Fibroblast of the aortic adventitia (primary cell): ENCODE measurements around the gene SLC17A4. TPM values are rescaled to one million over a fixed set of nuclear protein-coding genes. Genes with fewer than 3 reads are reported as not detected.
A peak's percentile ranks its signal among the peaks of the same experiment; 100 is the strongest.

Experiments
- DNase-seq: peaks from one replicate; pipeline ENCODE4 v3.0.0-alpha.2; 2010; ENCODE audit warnings: low read depth
- H3K4me3 ChIP-seq: 2 replicates; pipeline ENCODE4 v1.5.1; 2011; ENCODE audit warnings: low read depth, mild to moderate bottlenecking, control low read depth, low read length, moderate library complexity
- total RNA-seq: library from RNA; depleted of rRNA; stranded (reverse); fragments of >200 nt; gene quantifications from 2 replicates; pipeline ENCODE4 v1.2.3, GENCODE V29; 2012; ENCODE audit warnings: low replicate concordance
- TF ChIP-seq, protein P1 (sequence below): IDR thresholded peaks from 2 replicates; pipeline ENCODE4 v1.5.1; 2011; ENCODE audit warnings: mild to moderate bottlenecking, low read length, control low read depth, inconsistent platforms; ENCODE audit not compliant: insufficient read depth

Gene SLC17A4
- total RNA-seq, 1 donor: not detected

DNA sequence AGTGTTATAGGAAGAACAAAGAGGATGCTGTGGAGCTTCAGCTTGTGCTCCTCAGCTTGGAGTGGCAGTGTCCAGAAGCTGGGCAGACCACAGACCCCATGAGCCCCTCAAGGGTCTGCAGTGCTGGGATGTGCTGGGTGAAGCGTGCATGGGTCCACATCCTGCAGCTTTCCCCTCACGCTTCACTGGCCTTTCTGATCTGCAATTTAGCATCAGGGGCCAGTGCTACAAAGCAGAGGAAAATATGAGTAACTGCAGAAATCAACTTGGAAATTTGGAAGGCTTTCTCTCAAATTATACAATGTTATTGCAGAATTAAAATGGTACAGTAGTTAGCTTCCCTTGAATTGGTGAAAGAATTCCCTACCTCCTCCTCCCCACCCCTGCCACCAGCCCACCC lies 10.1 kb downstream of the SLC17A4 start:
- DNase-seq: no peak
- H3K4me3 ChIP-seq: no peak overlapping the region
- TF ChIP-seq, protein P1, sequence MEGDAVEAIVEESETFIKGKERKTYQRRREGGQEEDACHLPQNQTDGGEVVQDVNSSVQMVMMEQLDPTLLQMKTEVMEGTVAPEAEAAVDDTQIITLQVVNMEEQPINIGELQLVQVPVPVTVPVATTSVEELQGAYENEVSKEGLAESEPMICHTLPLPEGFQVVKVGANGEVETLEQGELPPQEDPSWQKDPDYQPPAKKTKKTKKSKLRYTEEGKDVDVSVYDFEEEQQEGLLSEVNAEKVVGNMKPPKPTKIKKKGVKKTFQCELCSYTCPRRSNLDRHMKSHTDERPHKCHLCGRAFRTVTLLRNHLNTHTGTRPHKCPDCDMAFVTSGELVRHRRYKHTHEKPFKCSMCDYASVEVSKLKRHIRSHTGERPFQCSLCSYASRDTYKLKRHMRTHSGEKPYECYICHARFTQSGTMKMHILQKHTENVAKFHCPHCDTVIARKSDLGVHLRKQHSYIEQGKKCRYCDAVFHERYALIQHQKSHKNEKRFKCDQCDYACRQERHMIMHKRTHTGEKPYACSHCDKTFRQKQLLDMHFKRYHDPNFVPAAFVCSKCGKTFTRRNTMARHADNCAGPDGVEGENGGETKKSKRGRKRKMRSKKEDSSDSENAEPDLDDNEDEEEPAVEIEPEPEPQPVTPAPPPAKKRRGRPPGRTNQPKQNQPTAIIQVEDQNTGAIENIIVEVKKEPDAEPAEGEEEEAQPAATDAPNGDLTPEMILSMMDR: no peak

DNA sequence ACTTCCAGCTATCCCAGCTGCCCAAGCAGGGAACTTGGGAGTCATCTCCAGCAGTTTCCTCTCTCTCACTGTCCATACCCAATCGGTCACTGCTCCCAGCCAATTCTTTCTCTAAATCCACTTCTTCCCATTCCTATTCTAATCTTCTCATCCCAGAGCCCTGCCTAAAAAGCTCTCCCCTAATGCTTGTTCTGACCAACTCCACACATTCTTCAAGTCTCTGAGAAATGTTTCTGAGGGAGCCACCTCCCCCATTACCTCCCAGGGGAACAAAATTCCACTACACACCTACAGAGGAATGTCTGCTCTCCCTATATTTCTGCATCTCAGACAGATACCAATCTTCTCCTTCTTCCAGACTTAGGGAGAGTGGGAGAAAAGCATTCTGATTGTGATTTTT lies 14.0 kb downstream of the SLC17A4 start:
- no peak overlapping the region for H3K4me3 ChIP-seq
- TF ChIP-seq, protein P1: no peak
- DNase-seq: no peak

DNA sequence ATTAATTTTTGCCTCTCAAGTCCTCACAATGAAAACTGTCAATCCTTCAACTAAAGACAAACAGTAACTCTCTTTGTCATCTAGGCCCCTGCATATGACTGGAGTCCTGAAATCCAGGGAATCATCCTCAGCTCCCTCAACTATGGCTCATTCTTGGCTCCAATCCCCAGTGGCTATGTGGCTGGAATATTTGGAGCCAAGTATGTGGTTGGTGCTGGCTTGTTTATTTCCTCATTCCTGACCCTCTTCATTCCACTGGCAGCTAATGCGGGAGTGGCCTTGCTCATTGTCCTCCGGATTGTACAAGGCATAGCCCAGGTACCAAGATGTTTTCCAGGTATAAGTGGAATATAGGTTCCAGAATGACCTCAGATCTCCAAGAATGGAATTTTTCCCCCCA lies 15.4 kb downstream of the SLC17A4 start:
- DNase-seq: peak; percentile 1
- TF ChIP-seq, protein P1: no peak
- H3K4me3 ChIP-seq: no peak overlapping the region

DNA sequence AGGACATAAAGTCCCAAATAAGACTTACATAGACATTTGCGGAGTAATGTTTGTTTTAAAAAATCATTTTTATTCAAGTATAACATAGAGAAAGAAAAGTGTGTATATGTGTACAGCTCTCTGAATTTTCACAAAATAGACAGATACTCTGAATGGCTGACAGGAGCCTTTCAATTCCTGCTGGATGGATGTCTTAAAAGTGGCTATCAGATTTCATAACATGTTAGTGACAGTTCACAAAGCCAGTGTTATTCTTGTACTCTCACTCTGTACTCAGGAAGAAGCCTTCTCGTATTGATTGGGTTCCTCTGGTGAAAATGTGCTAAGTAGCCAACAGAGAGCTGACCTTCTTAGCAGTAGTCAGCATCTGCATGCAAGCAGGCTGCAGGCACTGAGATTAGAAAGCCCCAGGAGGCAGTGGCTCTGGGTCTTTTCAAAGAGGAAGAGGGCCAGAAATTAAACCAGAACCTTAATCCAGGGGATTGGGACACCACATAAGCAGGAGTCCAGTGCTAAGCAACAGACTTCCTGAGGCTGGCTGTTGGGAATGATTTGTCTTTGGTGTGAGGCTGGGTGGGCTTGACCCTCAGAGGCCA lies 19.7 kb downstream of the SLC17A4 start:
- no peak overlapping the region for H3K4me3 ChIP-seq
- no peak for DNase-seq
- TF ChIP-seq, protein P1: no peak

GRCh38 chr6:25777031-25777430 lies 22.5 kb downstream of the SLC17A4 start:
- TF ChIP-seq, protein P1: no peak
- H3K4me3 ChIP-seq: no peak overlapping the region
- DNase-seq: no peak

DNA sequence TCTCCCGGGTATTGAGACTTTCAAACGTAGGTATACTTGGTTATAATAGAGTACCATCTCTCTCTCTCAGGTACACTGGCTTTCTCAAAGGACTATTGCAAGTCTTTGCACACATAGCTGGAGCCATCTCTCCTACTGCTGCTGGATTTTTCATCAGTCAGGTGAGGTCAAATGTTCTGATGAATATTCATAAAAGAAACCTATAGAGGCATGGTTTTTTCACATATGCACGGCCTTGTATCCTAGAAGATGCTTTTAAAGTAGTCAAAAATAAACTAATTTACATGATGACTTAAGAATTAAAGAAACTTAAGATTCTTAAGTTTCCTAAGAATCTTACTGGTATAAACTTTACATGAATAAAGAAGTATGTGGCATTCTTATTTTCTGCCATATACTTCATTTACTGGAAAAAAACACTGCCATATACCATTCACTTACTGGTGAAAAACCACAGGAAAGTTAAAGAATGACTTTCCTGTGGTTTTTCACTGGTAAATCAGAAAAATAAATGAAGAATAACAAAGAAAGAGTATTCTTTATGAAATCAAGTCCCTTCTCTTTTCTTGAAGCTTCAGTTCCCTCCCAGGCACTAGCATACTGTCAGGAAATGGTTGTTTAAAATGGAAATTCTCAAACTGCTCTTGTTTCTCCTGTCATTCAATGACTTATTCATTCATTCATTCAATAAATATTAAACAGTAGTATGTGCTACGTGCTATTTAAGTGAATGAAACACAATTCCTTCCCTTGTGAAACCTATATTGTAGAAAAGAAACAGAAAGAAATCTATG lies 23.5 kb downstream of the SLC17A4 start:
- no peak for DNase-seq
- H3K4me3 ChIP-seq: no peak overlapping the region
- TF ChIP-seq, protein P1: no peak

DNA sequence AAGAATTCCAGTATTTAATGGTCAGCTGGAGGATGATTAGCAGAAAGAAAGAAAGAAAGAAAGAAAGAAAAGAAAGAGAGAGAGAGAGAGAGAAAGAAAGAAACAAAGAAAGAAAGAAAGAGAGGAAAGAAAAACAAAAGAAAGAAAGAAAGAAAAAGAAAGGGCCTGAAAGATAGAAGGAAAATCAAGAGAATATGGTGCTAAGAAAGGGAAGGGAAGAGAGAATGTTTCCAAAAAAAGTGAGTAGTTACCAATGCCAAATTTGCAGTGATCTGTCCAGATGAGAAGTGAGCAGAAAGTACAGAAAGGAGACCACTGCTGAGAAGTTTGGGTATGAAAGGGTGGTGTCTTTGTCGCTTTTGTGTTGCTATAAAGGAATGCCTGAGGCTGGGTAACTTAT lies 26.6 kb downstream of the SLC17A4 start:
- H3K4me3 ChIP-seq: no peak overlapping the region
- TF ChIP-seq, protein P1: no peak
- no peak for DNase-seq
